A549 treated with CpdA at 1 μM for 4 hours (cell line): Measurements from ENCODE around the gene IGSF6. TPM values are rescaled to one million over a fixed set of nuclear protein-coding genes. Genes with fewer than 3 reads are reported as not detected.

Experiments used
- total RNA-seq: library from RNA; stranded (reverse); fragments of 200-300 nt; extraction: Qiagen RNA extraction; gene quantifications from 5 replicates; pipeline ENCODE4 v1.2.3, GENCODE V29; 2022; ENCODE audit warnings: low read depth

IGSF6 gene, protein sequence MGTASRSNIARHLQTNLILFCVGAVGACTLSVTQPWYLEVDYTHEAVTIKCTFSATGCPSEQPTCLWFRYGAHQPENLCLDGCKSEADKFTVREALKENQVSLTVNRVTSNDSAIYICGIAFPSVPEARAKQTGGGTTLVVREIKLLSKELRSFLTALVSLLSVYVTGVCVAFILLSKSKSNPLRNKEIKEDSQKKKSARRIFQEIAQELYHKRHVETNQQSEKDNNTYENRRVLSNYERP
- not detected in 5 replicates for total RNA-seq

DNA sequence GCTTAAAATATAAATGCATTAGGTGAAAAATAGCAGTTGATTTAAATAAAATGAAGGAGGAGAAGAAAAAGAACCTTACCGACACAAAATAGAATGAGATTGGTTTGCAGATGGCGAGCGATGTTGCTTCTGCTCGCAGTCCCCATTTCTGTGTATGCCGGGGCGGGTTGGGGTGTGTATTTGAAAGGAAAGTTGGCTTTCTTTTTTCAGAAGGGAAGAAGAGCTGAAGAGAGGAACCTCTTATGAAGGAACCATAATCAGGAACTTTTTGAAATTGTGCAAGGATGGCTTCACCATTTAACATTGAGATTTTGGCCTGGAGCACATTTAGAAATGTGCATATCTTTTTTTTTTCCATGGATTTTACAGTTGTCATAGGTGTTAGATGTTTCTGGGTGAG is at the start of gene IGSF6:
TSS of gene IGSF6 (minus strand) at position 156 of the 400 bp plus-strand sequence. CDS start at position 146, 10 bp downstream.

DNA sequence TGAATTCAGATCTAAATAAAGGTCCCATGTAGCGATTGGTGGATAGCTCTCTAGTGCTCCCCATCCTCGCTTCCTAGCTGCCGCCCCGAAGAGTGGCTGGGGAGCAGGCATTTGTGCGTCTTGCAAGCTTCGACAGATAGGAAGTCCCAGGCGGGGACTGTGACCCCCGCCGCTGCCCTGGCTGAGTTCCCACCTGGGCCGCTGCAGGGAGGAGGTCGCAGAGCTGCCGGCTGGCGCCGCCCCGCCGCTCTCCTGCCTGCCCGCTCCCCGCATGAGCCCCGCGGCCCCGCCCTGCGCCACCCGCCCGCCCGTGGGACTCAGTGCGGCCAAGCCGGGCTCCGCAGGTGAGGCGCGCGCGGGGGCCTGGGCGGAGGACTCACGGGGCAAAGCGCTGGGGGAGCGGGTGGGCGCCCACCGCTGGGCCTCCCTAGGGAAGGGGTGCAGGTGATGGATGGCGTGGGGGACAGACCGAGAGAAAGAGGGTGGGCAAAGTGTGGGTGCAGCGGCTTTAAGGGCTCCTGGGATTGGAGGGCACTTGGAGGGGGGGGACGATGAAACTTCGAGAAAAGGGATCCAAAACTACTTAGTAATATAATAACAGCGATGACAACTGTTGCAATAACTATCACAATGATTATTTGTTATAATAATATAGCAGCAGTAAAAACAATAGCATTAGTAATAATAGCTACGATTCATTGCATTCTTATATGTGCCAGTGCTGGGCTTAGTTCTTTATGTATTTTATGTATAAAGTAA is 11.7 kb upstream of the IGSF6 start, which contains the start of gene OTOA:
TSS of gene OTOA (plus strand) at position 80 of the 759 bp plus-strand sequence. CDS start 14,547 bp downstream, outside the sequence.

DNA sequence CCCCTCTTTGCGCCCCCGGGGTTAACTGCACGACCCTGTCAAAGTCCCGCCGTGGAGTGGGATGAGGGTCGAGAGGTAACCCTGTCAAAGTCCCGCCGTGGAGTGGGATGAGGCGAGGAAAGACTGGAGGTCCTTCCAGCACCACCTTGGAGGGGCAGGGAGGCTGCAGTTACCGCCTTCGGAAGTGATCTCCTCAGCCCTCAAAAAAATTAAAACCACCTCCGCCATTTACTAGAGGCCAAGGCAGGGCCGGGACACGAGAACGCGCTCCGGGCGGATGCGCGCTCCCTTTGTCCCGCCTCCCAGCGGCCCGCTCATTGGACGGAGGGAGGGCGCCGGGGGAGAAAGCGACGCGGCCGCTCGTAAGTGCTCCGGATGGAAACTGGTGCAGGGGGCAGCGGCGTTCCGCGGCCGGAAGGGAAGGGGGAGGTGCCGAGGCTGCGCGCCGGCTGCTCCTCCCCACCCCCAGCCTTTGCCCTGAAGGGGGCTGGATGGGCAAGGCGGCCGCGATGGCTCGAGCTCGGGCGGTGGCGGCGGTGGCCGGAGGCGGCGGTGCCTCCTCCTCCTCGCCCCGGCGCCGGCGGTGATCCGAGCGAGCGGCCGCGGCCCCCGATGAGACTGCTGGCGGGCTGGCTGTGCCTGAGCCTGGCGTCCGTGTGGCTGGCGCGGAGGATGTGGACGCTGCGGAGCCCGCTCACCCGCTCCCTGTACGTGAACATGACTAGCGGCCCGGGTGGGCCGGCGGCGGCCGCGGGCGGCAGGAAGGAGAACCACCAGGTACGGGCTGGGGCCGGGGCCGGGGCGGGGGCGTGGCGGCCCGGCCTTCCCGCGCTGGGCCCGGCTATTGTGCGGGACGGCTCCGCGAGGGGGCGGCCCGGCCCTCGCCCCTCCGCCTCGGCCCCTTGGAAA is 53.0 kb downstream of the IGSF6 start, which contains the start of gene METTL9:
TSS of gene METTL9 (plus strand) at position 456 of the 909 bp plus-strand sequence. CDS start at position 613, 157 bp downstream.

Other genes with a start within 250 kb of the IGSF6 start
- 92.8 to 101 TPM (median 94.6 TPM) in 5 replicates for gene METTL9, start 53.0 kb downstream of the IGSF6 start, total RNA-seq
- gene OTOA, start 11.4 kb upstream of the IGSF6 start, total RNA-seq = 0.05 TPM in 2 of 5 replicates, not detected in the others
- gene NPIPB4, start 205.1 kb upstream of the IGSF6 start, total RNA-seq = 23.2 to 32.5 TPM (median 27.1 TPM) in 5 replicates